GM19328 (cell line): ENCODE measurements around the gene HIVEP3.

Source experiments
- ATAC-seq: cut with Tn5 transposase; IDR thresholded peaks from one replicate; pipeline ENCODE4 v1.9.1; 2021; ENCODE audit warnings: mild to moderate bottlenecking, moderate library complexity; ENCODE audit not compliant: unreplicated experiment

The HIVEP3 gene

GRCh38 chr1:41480204-41481108 is 438.3 kb downstream of the HIVEP3 start:
- ATAC-seq = no peak

- no peak for ATAC-seq
Observed at GRCh38 chr1:41479808-41480160, 438.9 kb downstream of the HIVEP3 start.

GRCh38 chr1:41479000-41479807 is 439.5 kb downstream of the HIVEP3 start:
- no peak for ATAC-seq

GRCh38 chr1:41478118-41478748 is 440.5 kb downstream of the HIVEP3 start:
- ATAC-seq = no peak

GRCh38 chr1:41476807-41477361 is 441.8 kb downstream of the HIVEP3 start:
- ATAC-seq = no peak

- ATAC-seq = no peak
Observed at GRCh38 chr1:41475859-41476567, 442.7 kb downstream of the HIVEP3 start.

- no peak for ATAC-seq
Observed at GRCh38 chr1:41475346-41475745, 443.4 kb downstream of the HIVEP3 start.

- no peak for ATAC-seq
Observed at GRCh38 chr1:41474490-41475271, 444.0 kb downstream of the HIVEP3 start.

- ATAC-seq = no peak
Observed at GRCh38 chr1:41473738-41474362, 444.9 kb downstream of the HIVEP3 start.

- no peak for ATAC-seq
Observed at GRCh38 chr1:41471658-41472057, 447.1 kb downstream of the HIVEP3 start.

- no peak for ATAC-seq
Observed at GRCh38 chr1:41469706-41470105, 449.0 kb downstream of the HIVEP3 start.

- ATAC-seq = no peak
Observed at GRCh38 chr1:41468122-41468762, 450.5 kb downstream of the HIVEP3 start.

- no peak for ATAC-seq
Observed at GRCh38 chr1:41467673-41468072, 451.0 kb downstream of the HIVEP3 start.

GRCh38 chr1:41466146-41466545 is 452.6 kb downstream of the HIVEP3 start:
- no peak for ATAC-seq

- no peak for ATAC-seq
Observed at GRCh38 chr1:41465741-41466140, 453.0 kb downstream of the HIVEP3 start.

GRCh38 chr1:41464885-41465284 is 453.8 kb downstream of the HIVEP3 start:
- ATAC-seq = no peak

- no peak for ATAC-seq
Observed at GRCh38 chr1:41463516-41463915, 455.2 kb downstream of the HIVEP3 start.

GRCh38 chr1:41462680-41463004 is 456.1 kb downstream of the HIVEP3 start:
- no peak for ATAC-seq
